Activated naive CD8-positive, alpha-beta T cell treated with anti-CD3 and anti-CD28 coated beads, Interleukin-2, amount 10 ng/mL, durations not matched to agents 7 days and 5 days (primary cell): ENCODE data around the gene CCDC196. TPM values are rescaled to one million over a fixed set of nuclear protein-coding genes. Genes with fewer than 3 reads are reported as not detected.
"Not testable (repeated sequence)": the region's sequence is repeated elsewhere in the genome, so short reads cannot be mapped to it uniquely, and the experiment has no call there.

Experiments
- ATAC-seq: fragments of 150-1000 bp; cut with Tn5 transposase; one replicate; pipeline ENCODE4 v1.10.0; 2021; ENCODE audit warnings: low read depth, moderate library complexity
- POLR2A ChIA-PET: fragments of 350-600 bp; sonication (Branson Sonifier 250); formaldehyde crosslinking; loops from one replicate; lab custom pipeline; 2021; ENCODE audit warnings: antibody characterized with exemption; lab: Charles Lee
- DNase-seq: peaks from one replicate; pipeline ENCODE4 v3.0.0; 2021
- H3K27ac Mint-ChIP-seq: one replicate; pipeline ENCODE4 v1.8.0; 2022; ENCODE audit warnings: mild to moderate bottlenecking, mixed read lengths
- H3K27me3 Mint-ChIP-seq: one replicate; pipeline ENCODE4 v1.8.0; 2022; ENCODE audit warnings: mild to moderate bottlenecking, moderate library complexity, mixed read lengths
- H3K36me3 Mint-ChIP-seq: one replicate; pipeline ENCODE4 v1.8.0; 2021; ENCODE audit warnings: mild to moderate bottlenecking, mixed read lengths
- H3K4me1 Mint-ChIP-seq: one replicate; pipeline ENCODE4 v1.8.0; 2021; ENCODE audit warnings: mixed read lengths
- H3K4me3 Mint-ChIP-seq: one replicate; pipeline ENCODE4 v1.8.0; 2022; ENCODE audit warnings: mild to moderate bottlenecking, moderate library complexity, mixed read lengths
- H3K9me3 Mint-ChIP-seq: one replicate; pipeline ENCODE4 v1.8.0; 2021; ENCODE audit warnings: mixed read lengths
- total RNA-seq, 2 experiments: library from RNA; stranded (reverse); gene quantifications; one replicate each; pipeline ENCODE4 v1.2.3, GENCODE V29; 2021

Gene CCDC196
- total RNA-seq, 2 experiments from 2014 or later = not detected

DNA sequence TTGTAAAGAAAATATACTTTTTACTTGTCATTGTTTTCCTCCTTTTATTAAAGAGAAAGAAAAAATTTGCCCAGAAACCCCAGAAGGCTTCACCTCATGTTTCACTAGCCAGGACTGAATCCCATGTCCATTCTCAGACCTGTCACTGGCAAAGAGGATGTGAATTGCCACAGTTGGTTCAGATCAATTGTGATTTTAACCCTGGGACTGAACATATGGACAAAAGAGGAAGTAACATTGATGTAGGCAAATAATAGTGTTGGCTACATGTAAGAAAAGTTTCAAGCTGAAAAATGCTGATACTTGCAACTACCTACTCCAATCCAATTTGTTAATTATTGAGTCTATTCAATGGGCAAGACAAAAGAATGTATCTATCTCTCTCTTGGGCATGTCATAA lies 8.6 kb upstream of the CCDC196 start:
- H3K27ac Mint-ChIP-seq = no peak overlapping the region
- no peak for ATAC-seq
- POLR2A ChIA-PET = no interaction called here

DNA sequence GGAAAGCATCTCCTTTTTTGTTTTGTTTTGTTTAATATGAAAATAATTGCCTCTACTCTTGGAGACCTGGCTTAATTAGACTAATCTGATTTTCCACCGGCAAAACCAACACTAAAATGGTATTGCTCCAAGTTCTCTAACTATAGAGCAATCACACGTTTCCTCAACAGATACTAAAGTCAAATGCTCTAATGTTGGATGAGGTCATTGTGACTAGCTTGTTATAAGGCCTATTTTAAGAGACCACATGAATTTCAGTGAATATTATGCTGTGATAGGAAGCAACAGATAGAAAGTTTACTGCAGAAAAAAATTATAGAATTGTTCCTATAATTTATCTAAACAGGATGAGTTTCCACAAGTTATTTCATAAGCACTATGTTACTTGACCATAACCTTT lies 3.3 kb upstream of the CCDC196 start:
- DNase-seq = no peak
- Mint-ChIP-seq H3K36me3 (no peaks in the 10 kb centered on the region), H3K4me3 (no peak overlapping the region), H3K4me1 (peaks cover 5% of the 10 kb centered on the region), H3K27ac (no peak overlapping the region), H3K9me3 (no peaks in the 10 kb centered on the region), H3K27me3 (no peaks in the 10 kb centered on the region)
- POLR2A ChIA-PET = no interaction called here
- ATAC-seq = no peak

More for the DNA sequence above, 8.6 kb upstream of the CCDC196 start:
- Mint-ChIP-seq H3K4me3 (no peak overlapping the region), H3K36me3 (peaks cover 5% of the 10 kb centered on the region), H3K4me1 (peaks cover 2% of the 10 kb centered on the region), H3K27me3 (no peaks in the 10 kb centered on the region), H3K9me3 (peaks cover 9% of the 10 kb centered on the region)
- DNase-seq = no peak

DNA sequence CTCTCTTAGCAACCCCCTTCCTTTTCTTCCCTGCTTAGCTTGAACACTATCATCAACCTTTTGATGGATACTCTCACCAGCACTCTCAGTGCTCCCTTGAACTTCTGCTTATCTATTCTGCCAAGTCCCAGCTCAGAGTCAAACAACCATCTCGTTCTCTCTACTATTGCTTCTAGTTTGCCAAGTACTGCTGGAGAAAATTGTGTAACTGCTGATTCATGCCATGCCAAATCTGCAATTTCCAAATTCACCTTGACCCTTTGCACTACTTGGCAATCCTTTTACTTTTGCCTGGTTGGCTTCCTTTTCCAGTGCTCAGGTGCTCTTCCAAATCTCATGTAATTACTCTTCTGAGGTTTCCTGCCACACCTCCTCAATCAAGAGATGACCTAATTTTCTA lies 2.8 kb upstream of the CCDC196 start:
- no peaks in the 10 kb centered on the region for H3K9me3 Mint-ChIP-seq
- DNase-seq (no peak), ATAC-seq (no peak)
- peaks cover 5% of the 10 kb centered on the region for H3K4me1 Mint-ChIP-seq
- no peak overlapping the region for H3K4me3 Mint-ChIP-seq
- H3K27ac Mint-ChIP-seq = no peak overlapping the region
- no peaks in the 10 kb centered on the region for H3K27me3 Mint-ChIP-seq
- no peaks in the 10 kb centered on the region for H3K36me3 Mint-ChIP-seq
- POLR2A ChIA-PET = no interaction called here

DNA sequence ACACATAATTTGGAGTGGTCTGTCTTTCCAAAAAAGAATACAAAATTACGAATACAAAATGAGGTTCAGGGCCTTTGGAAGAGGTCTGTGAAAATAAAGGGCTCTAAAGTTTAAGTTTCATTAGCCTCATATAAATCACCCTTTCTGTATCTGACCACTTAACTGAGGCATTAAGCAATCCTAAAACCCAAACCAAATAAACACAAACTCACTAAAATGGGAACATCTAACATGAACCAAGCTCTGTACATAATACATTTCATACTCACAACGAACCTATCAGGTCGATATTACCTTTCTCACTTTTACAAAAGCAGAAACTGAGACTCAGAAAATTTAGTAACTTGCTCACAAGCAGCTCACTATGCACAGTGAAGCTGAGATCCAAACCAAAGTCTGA lies 1.1 kb upstream of the CCDC196 start:
- no peaks in the 10 kb centered on the region for H3K27me3 Mint-ChIP-seq
- H3K4me3 Mint-ChIP-seq = no peak overlapping the region
- H3K4me1 Mint-ChIP-seq = peaks cover 3% of the 10 kb centered on the region
- H3K36me3 Mint-ChIP-seq = no peaks in the 10 kb centered on the region
- ATAC-seq (no peak), DNase-seq (no peak)
- POLR2A ChIA-PET = no interaction called here
- H3K27ac Mint-ChIP-seq = no peak overlapping the region
- no peaks in the 10 kb centered on the region for H3K9me3 Mint-ChIP-seq

DNA sequence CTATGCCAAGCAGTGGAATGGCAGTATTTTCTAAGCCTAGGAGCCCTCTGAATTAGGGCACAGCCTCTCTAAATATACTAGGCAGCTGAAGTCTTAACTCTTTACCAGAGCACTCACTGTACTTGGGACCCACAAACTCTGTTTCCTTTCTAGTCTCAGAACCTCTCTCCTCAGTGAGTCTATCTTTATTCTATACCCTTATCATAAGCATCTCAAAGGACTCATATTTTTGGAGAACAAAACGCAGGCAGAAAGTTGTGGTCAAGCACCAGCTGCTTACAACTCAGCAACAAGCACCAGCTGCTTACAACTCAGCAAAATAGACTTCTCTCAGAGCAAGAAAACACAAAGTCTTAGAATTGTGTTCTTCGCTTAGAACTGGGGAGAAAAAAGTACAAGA lies 993 bp downstream of the CCDC196 start:
- POLR2A ChIA-PET = no interaction called here
- Mint-ChIP-seq H3K4me3 (no peak overlapping the region), H3K27ac (no peak overlapping the region), H3K9me3 (no peaks in the 10 kb centered on the region), H3K27me3 (no peaks in the 10 kb centered on the region), H3K4me1 (peaks cover 3% of the 10 kb centered on the region), H3K36me3 (no peaks in the 10 kb centered on the region)
- ATAC-seq = no peak
- no peak for DNase-seq

DNA sequence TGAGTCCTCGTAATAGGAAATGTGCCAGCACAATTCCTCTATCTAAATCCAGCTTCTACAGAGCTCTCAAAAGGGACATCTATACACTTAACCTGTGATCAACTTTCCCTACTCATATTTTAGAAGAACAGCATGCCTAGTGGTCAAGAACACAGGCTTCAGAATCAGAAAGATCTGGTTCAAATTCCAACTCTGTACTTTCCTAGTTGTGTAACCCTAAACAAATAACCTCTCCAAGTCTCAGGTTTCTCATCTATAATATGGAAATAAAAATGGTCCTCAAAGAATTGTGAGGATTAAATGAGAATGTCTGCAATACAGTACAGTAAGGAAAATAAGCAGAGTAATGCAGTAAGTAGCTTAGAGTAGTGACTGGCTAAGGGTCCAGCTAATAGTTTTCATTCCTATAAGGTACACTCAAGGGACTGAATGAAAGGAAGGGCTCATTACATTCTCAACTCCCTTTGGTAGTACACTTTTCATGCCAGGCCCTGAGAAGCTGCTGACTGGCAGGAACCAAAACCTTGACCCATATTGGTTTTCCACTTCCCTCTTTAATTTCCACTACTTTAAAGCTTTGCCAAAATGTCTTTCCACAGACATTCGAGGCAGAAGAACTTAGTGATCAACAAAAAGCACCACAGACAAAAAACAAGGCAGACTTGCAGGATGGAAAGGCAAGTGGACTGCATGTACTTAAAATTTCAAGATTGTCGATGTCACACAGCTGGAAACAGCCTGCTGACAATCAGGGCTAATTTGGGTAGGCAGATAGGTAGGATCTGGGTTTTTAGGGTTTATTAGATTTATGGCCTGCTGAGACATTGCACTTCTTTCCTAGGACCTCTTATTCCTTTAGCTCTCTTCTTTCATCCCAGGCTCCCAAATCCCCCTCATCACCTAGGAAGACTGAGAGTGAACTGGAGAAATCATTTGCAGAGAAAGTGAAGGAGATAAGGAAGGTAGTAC lies 4.3 kb downstream of the CCDC196 start:
- no peak overlapping the region for H3K27ac Mint-ChIP-seq
- peaks cover 1% of the 10 kb centered on the region for H3K4me1 Mint-ChIP-seq
- no peaks in the 10 kb centered on the region for H3K27me3 Mint-ChIP-seq
- ATAC-seq (no peak), DNase-seq (no peak)
- H3K4me3 Mint-ChIP-seq = no peak overlapping the region
- no peaks in the 10 kb centered on the region for H3K36me3 Mint-ChIP-seq
- POLR2A ChIA-PET = no interaction called here
- no peaks in the 10 kb centered on the region for H3K9me3 Mint-ChIP-seq

DNA sequence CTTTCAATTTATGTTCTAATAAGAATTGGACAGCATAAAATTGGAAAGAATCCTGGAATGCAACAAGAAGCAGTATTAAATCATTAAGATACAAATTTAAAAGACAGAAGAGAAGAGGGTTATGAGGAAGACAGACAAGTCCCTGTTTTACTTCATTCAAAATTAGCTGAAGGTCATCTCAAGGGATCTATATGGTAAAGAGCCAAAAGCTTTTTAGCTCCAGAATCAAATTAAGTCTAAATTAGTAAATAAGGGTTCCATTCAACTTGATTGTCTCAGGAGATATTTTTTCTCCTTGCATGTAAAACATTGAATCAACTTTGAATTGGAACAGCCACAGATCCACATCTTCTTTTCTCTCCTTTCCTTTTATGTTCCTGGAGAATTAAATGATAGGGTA lies 7.6 kb downstream of the CCDC196 start:
- ATAC-seq (no peak), DNase-seq (no peak)
- Mint-ChIP-seq H3K9me3 (no peaks in the 10 kb centered on the region), H3K27ac (no peak overlapping the region), H3K27me3 (peaks cover 2% of the 10 kb centered on the region), H3K4me1 (peaks cover 19% of the 10 kb centered on the region), H3K36me3 (no peaks in the 10 kb centered on the region), H3K4me3 (no peak overlapping the region)
- POLR2A ChIA-PET = no interaction called here

DNA sequence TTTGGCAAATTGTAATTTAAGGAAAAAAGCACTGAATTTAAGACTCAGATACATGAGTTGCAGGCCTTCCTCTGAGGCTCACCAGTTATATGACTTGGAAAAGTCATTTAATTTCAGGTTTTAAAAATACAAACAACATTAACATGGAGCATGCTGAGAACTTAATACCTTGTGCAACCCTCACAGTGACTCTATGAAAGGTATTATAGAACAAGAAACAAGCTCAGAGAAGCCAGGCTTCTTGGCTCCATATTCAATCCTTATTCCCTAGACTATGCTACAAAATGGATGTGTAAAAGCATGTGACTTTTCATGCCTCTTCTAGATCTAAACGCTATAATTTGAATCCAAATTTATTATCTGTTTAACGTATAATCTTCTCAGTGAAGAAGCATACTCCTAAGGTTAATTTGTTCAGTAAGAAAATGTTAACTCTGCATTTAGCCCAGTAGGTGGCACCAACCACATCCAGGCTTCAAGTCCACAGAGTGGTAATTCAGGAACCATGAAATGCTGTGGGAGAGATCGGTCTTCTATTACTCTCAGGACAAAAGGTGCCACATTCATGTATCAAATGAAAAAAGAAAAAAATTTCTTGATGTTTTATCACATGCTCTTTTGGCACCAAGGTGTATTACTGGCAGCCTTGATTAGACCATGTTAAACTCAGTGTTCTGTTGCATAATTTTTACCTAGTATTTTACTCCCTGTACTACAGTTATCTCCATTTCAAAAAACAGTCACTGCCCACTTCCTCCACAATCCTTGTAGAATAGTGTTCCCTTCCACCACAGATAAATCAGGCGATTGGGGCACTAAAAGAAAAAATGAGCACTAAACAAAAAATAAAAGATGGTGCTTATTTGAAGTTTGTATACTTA lies 9.3 kb downstream of the CCDC196 start:
- POLR2A ChIA-PET = interaction anchor here (2.6 kb wide), 1 partner anchor 11 kb away, joined by 16 read pairs; the partner anchor contains the start of gene GPHN
- DNase-seq (no peak), ATAC-seq (peak; percentile 83)
- Mint-ChIP-seq H3K27ac (no peak overlapping the region), H3K27me3 (peaks cover 2% of the 10 kb centered on the region), H3K4me1 (peaks cover 20% of the 10 kb centered on the region), H3K4me3 (no peak overlapping the region), H3K36me3 (no peaks in the 10 kb centered on the region), H3K9me3 (no peaks in the 10 kb centered on the region)

DNA sequence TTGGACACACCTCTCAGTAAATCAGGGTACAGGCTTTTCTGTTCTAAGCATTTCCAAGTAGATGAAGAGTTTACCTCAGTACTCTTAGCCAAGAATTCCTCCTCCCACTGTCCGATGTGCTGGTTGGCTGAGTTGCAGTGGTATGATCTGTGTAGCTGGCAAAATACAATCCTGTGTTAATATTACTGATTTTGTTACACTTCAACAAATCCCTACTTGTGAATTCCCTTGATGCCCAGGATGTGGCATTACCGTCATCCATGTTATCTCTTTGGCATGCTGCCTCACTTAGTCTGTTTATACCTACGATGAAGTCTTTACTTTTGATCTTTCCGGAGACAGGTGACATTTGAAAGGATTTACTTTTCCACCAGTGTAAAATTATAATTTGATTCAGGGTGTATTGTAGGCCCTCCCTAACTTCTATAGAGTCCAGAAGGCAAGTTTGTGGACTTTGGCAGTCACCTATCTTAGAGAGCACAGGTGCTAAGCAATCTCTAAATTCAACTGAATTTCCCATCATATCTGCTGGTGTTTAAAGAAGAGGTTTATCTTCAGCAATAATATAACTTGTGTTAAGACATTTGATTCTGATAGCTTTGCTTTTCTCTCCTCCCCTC lies 10.1 kb downstream of the CCDC196 start:
- POLR2A ChIA-PET = interaction anchor here (2.6 kb wide), 1 partner anchor 11 kb away, joined by 16 read pairs; the partner anchor contains the start of gene GPHN
- Mint-ChIP-seq H3K27me3 (peaks cover 2% of the 10 kb centered on the region), H3K9me3 (no peaks in the 10 kb centered on the region), H3K36me3 (no peaks in the 10 kb centered on the region), H3K4me1 (peaks cover 20% of the 10 kb centered on the region), H3K4me3 (peak overlapping the region; percentile 67), H3K27ac (peak overlapping the region; percentile 80)
- no peak for DNase-seq
- no peak for ATAC-seq

DNA sequence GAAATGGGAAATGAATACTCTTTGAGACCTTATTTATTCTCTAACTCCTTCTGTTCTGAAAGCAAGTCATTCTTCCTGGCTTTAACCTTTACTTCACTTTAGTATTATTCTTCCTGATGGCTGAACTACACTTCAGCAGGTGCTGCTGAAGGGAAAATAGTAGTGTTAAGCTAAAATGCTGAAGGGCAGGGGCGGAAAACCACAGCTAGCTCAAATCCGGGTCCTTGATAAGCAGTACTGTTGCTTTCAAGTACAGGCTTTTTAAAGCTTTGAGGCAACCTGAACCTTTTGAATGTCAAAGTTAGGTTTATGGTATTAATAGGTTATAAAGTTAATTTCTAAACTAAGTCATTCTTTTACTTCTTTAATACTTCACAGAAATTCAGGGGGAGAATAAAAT lies 10.7 kb downstream of the CCDC196 start:
- H3K4me1 Mint-ChIP-seq = peaks cover 20% of the 10 kb centered on the region
- ATAC-seq (peak; percentile 55), DNase-seq (no peak)
- H3K36me3 Mint-ChIP-seq = no peaks in the 10 kb centered on the region
- no peaks in the 10 kb centered on the region for H3K9me3 Mint-ChIP-seq
- H3K4me3 Mint-ChIP-seq = peak overlapping the region; percentile 67
- peaks cover 2% of the 10 kb centered on the region for H3K27me3 Mint-ChIP-seq
- POLR2A ChIA-PET = interaction anchor here (2.6 kb wide), 1 partner anchor 10 kb away, joined by 16 read pairs; the partner anchor contains the start of gene GPHN
- peak overlapping the region; percentile 80 for H3K27ac Mint-ChIP-seq

DNA sequence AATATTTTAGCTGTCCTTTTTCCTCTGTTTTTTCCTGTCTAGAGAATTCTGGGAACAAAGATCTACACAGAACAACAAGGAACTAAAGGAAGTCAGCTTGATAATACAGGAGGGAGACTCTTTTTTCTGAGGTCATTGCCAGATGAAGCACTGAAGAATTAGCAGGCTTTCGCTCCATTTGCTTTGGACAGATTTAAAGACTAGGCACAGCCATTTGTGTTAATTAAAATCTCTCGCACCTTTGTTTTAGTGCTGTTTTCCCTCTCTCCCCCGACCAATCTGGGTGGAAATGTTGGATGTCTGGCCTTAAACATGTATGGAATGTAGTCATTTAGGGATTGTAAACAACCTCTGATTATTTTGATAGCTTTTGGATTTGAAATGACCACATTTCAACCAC lies 12.1 kb downstream of the CCDC196 start:
- no peaks in the 10 kb centered on the region for H3K9me3 Mint-ChIP-seq
- no peak overlapping the region for H3K4me3 Mint-ChIP-seq
- peaks cover 20% of the 10 kb centered on the region for H3K4me1 Mint-ChIP-seq
- ATAC-seq (no peak), DNase-seq (no peak)
- H3K27me3 Mint-ChIP-seq = peaks cover 4% of the 10 kb centered on the region
- peaks cover 2% of the 10 kb centered on the region for H3K36me3 Mint-ChIP-seq
- POLR2A ChIA-PET = interaction anchor here (1.5 to 2.6 kb wide), 2 partner anchors 9 to 10 kb away, joined by 10 to 16 read pairs; partner anchors contain the start of gene GPHN
- no peak overlapping the region for H3K27ac Mint-ChIP-seq

DNA sequence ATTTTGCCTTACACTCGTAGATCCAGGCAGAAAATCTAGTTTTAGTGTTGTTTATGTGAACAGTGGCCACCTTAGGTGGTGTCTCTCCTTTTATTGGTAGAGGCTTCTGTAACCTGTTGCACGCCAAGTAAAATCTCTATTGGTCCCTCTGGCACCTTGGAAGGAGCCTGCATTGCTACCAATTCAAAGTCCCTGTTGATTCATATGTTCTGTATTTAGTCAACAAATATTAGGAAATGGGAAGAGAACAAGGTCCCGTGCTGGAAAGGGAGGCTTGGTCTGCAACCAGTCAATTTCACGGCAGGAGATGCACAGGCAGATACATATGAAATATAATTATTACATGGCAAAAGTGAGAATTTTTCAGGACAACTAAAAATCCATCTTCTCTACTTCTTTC lies 15.4 kb downstream of the CCDC196 start:
- H3K4me3 Mint-ChIP-seq = no peak overlapping the region

DNA sequence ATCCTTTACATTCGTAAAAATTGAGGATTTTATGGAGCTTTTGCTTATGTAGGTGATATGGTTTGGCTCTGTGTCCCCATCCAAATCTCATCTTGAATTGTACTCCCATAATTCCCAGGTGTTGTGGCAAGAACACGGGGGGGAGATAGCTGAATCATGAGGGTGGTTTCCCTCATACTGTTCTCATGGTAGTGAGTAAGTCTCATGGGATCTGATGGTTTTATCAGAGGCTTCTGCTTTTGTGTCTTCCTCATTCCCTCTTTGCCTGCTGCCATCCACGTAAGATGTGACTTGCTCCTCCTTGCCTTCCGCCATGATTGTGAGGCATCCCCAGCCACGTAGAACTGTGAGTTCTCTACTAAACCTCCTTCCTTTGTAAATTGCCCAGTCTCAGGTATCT lies 16.7 kb downstream of the CCDC196 start:
- H3K4me1 Mint-ChIP-seq, POLR2A ChIA-PET, DNase-seq, H3K27me3 Mint-ChIP-seq, H3K27ac Mint-ChIP-seq, H3K4me3 Mint-ChIP-seq, H3K9me3 Mint-ChIP-seq, H3K36me3 Mint-ChIP-seq, ATAC-seq: not testable (repeated sequence)

More for the DNA sequence above, 15.4 kb downstream of the CCDC196 start:
- DNase-seq = no peak
- ATAC-seq = no peak
- peaks cover 13% of the 10 kb centered on the region for H3K4me1 Mint-ChIP-seq
- POLR2A ChIA-PET = no interaction called here
- peaks cover 4% of the 10 kb centered on the region for H3K27me3 Mint-ChIP-seq
- peaks cover 2% of the 10 kb centered on the region for H3K36me3 Mint-ChIP-seq
- H3K9me3 Mint-ChIP-seq = no peaks in the 10 kb centered on the region
- H3K27ac Mint-ChIP-seq = no peak overlapping the region
